ENCODE results near the gene TMED1.
"Not testable (repeated sequence)": the region's sequence is repeated elsewhere in the genome, so short reads cannot be mapped to it uniquely, and the experiment has no call there.

TMED1 gene

GRCh38 chr19:10862561-10863106, 26.6 kb upstream of the TMED1 start:
- DNase-seq (ENCODE audit: low spot score), result no peak

DNA sequence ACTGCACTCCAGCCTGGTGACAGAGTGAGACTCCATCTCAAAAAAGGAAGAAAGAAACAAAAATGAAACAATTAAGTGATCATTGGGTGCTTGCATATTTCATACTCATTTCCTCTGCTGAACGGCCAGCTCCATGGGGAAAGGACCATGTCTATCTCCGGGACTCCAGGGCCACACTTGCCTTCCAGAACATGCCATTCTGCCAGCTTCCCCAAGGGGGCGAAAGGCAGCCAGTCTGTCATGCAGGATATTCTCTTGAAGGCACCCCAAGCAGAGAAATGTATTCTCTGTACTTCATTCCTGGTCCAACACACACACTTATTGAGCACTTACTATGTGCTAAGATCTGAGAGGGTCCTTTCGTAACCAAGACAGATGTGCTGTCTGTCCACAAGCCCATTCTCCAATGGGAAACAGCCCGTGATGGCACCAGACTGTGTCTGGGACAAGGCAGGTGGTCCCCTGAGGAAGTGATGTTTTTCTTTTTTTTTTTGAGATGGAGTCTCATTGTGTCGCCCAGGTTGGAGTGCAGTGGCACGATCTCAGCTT, 25.2 kb upstream of the TMED1 start:
- peak; percentile 43 for DNase-seq (ENCODE audit: low spot score)

DNA sequence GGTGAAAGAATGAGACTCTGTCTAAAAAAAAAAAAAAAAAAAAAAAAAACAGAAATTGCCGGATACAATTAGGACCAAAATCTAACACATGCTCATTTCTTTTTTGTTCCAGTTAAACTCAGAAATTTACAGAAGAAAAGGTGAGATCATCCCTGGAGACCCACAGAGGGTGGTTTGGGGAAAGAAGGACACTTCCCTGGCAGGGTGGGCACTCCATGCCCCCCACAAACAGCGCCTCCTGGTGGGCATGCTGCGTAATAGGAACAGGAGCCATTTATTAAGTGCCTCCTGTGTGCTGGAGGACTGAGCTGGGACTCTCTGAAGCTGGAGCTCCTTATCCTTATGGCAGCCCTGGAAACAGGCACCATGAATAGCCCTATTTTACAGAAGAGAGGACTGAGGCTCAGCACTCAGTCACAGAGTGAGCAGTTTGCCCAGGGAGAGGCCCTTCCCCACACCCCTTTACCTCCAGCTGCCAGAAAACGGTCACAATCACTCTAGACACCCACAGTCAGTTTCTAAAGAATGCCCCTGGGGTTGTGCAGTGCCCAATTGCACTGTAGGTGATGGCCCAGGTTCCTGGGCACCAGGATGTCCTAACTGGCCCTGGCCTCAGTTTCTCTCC, 22.3 kb upstream of the TMED1 start:
- peak; percentile 54 for DNase-seq (ENCODE audit: low spot score)

- DNase-seq (ENCODE audit: low spot score), result not testable (repeated sequence)
Measured at GRCh38 chr19:10856899-10857298, 20.9 kb upstream of the TMED1 start.

- no peak for DNase-seq (ENCODE audit: low spot score)
Measured at GRCh38 chr19:10855879-10856522, 20.0 kb upstream of the TMED1 start.

- DNase-seq (ENCODE audit: low spot score), result peak; percentile 1
Measured at GRCh38 chr19:10854350-10855089, 18.5 kb upstream of the TMED1 start.

- DNase-seq (ENCODE audit: low spot score), result no peak
Measured at GRCh38 chr19:10852941-10853340, 16.9 kb upstream of the TMED1 start.

GRCh38 chr19:10852098-10852800, 16.2 kb upstream of the TMED1 start:
- DNase-seq (ENCODE audit: low spot score), result peak; percentile 45

DNA sequence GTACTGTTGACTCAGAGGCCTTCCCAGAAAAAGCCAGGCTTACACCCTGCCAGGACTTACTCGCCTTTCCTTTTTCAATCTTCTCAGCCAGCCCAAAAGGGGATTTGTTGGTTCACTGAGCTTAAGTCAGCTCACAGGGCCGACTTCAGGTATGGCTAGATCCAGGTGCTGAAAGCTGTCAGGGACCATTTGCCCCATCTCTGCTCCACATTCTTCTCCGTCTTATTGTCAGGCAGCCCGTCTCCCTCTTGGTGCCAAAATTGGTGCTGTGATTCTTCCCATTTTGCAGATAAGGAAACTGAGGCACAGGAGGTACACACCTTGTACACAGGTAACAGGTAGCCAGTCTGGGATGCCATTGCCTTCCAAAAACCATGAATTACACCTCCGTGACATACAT, 14.6 kb upstream of the TMED1 start:
- no peak for DNase-seq (ENCODE audit: low spot score)

GRCh38 chr19:10848230-10848856, 12.3 kb upstream of the TMED1 start, which contains the start of gene C19orf38:
TSS of gene C19orf38 (plus strand) at chr19:10848415. CDS start at chr19:10848509, 94 bp downstream.
- peak; percentile 4 for DNase-seq (ENCODE audit: low spot score)

- DNase-seq (ENCODE audit: low spot score), result no peak
Measured at GRCh38 chr19:10846500-10847202, 10.6 kb upstream of the TMED1 start.

GRCh38 chr19:10842788-10843187, 6.8 kb upstream of the TMED1 start:
- DNase-seq (ENCODE audit: low spot score), result no peak

- no peak for DNase-seq (ENCODE audit: low spot score)
Measured at GRCh38 chr19:10839114-10840050, 3.4 kb upstream of the TMED1 start.

DNA sequence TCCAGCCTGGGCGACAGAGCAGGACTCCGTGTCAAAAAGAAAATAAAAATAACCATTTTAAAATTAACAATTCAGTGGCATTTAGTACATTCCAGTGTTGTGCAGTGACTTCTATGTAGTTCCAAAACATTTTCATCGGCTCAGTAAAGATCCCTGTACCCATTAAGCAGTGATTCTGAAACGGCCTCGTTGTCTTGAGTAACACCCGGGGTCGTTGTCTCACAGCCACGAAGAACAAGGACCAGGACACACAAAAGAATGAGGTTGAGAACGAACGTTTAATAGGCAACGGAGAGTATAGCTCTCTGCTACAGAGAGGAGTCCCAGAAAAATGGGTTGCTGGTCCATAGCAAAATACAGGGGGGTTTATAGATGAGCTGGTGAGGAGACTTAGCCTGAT, 2.4 kb upstream of the TMED1 start:
- no peak for DNase-seq (ENCODE audit: low spot score)

- DNase-seq (ENCODE audit: low spot score), result not testable (repeated sequence)
Measured at GRCh38 chr19:10837649-10838048, 1.6 kb upstream of the TMED1 start.

DNA sequence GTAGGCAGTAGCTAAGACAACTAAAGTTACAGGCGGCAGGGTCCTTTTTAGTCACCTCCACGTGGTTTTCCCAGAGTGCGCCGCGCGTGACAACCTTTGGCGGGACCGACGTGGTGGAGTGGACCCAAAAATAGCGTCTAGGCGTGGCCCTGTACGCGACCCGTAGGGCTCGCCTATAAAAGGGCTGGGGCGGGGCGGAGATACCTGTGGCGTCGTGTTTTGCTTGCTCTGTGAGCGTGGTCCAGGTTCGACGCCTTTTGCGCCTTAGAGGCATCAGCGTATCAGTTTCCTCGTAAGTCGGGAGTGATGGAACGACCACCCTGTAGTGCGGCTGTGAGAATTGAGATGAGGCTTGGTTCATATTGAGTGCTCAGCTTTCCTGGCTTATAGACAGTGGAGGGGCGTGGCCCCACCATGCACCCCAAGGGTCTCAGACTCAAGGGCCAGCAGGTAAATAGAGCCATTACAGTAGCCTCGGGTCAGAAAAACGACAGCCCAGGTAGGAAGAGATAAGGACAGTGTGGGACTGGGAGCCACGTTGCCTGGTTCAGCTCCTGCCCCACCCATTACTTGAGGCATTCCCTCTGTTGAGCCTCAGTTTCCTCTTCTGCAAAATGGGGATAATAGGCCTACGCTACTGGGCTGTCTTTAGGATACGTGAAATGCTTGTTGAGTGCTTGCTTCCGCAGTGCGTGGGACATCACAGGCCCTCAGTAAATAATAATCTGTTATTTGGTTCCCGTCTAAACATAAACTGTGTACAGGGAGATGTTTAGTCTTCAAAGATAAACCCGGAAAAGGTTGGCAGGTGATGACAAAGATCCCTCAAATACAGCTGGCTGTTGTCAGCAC, 693 bp upstream of the TMED1 start:
- peak; percentile 90 for DNase-seq (ENCODE audit: low spot score)

- no peak for DNase-seq (ENCODE audit: low spot score)
Measured at GRCh38 chr19:10835089-10835753, 791 bp downstream of the TMED1 start.

DNA sequence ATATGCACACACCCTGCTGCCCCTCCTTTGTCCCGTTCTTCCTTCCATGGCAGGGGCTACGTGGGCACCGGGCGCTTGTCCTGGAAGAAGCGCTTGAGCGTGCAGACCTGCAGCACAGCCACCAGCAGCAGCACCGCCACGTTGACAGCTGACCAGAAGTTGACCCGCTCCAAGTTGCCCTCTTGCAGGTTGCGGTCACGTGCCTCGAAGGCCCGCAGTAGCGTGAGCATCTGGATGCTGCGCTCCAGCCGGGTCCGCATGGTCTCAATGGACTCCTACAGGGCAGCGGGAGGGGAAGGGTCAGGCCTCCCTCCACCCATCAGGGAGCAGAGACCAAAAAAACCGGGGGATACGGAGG, 3.1 kb downstream of the TMED1 start:
- DNase-seq (ENCODE audit: low spot score), result no peak

All from AG20443 (cell line).